ENCODE results near the gene SDHAF3. TPM values are rescaled to one million over a fixed set of nuclear protein-coding genes. Genes with fewer than 3 reads are reported as not detected.

SDHAF3 gene
- 11.8 and 15.4 TPM in 2 replicates for total RNA-seq

GRCh38 chr7:97117372-97118188, at the start of gene SDHAF3:
Gene SDHAF3, plus strand, starts transcription at chr7:97117698. Its CDS starts 26 bp downstream, at chr7:97117724.

Other genes with a start within 250 kb of the SDHAF3 start
- not detected in 2 replicates for gene DLX6, start 112.1 kb upstream of the SDHAF3 start, total RNA-seq
- not detected in 2 replicates for gene DLX5, start 92.9 kb upstream of the SDHAF3 start, total RNA-seq